Stomach (tissue), 9 donors: ENCODE measurements around the gene RETREG1. TPM values are rescaled to one million over a fixed set of nuclear protein-coding genes. Genes with fewer than 3 reads are reported as not detected.
"Not testable (repeated sequence)": the region's sequence is repeated elsewhere in the genome, so short reads cannot be mapped to it uniquely, and the experiment has no call there.

Experiments
- DNase-seq, 2 donors: peaks; one replicate each; pipeline versions ENCODE4 v3.0.0 to v3.0.0-alpha.2; 2013 to 2019
- H3K27ac ChIP-seq, 5 donors: fragments of 200-600 bp in 4 of 5; sonication (generic) in 4 of 5; one replicate each; pipeline ENCODE4 v1.5.1; 2013 to 2019; ENCODE audit warnings: mild to moderate bottlenecking in 1 of 5, moderate library complexity in 1 of 5
- H3K27me3 ChIP-seq, 3 donors: fragments of 200-600 bp; sonication (generic); one replicate each; pipeline ENCODE4 v1.5.1; 2017 to 2019; ENCODE audit warnings: mixed run types in 1 of 3
- H3K36me3 ChIP-seq, 4 donors: fragments of 200-600 bp; sonication (generic); 1 replicate in 3 of 4; 2 replicates in 1 of 4; pipeline ENCODE4 v1.5.1; 2016 to 2019
- H3K4me1 ChIP-seq, 4 donors: fragments of 200-600 bp; sonication (generic); one replicate each; pipeline ENCODE4 v1.5.1; 2016 to 2019
- H3K4me3 ChIP-seq, 4 donors: fragments of 200-600 bp; sonication (generic) in 3 of 4; one replicate each; pipeline ENCODE4 v1.5.1; 2016 to 2019; ENCODE audit warnings: mild to moderate bottlenecking in 1 of 4
- H3K9me3 ChIP-seq, 4 donors: fragments of 200-600 bp; sonication (generic); one replicate each; pipeline ENCODE4 v1.5.1; 2016 to 2019
- CTCF ChIP-seq, 7 experiments: fragments of 450-650 bp in 4 of 7; fragments of 200-600 bp in 3 of 7; sonication (generic) in 3 of 7; IDR thresholded peaks; one replicate each; pipeline ENCODE4 v1.5.1; 2016 to 2019; ENCODE audit warnings: antibody characterized with exemption in 7 of 7, control low read depth in 2 of 7, mild to moderate bottlenecking in 1 of 7
- EP300 ChIP-seq: sonication (generic); formaldehyde crosslinking; IDR thresholded peaks from one replicate; pipeline ENCODE4 v1.6.1; 2017; ENCODE audit warnings: antibody characterized with exemption
- POLR2A ChIP-seq, 4 donors: fragments of 450-650 bp; IDR thresholded peaks; one replicate each; pipeline ENCODE4 v1.6.1; 2016; ENCODE audit warnings: antibody characterized with exemption in 4 of 4, control low read depth in 2 of 4, mild to moderate bottlenecking in 1 of 4, moderate library complexity in 1 of 4
- POLR2AphosphoS5 ChIP-seq, 3 donors: sonication (generic); formaldehyde crosslinking; IDR thresholded peaks; one replicate each; pipeline ENCODE4 v1.6.1; 2016; ENCODE audit warnings: antibody characterized with exemption in 3 of 3
- WGBS, 5 donors: extraction: QIAGEN DNeasy Blood & Tissue Kit in 3 of 5; methylation state at CpG; one replicate each; pipeline versions ENCODE4 v1.1.5 to v1.1.7; 2013 to 2018; 5-methylcytosine and 5-hydroxymethylcytosine counted together
- intact Hi-C: fragments of 100-400 bp; cut with DNase I; formaldehyde crosslinking; loops from one replicate; pipeline ENCODE4 v1.15.1; 2023; ENCODE audit warnings: low total_unique reads
- polyA plus RNA-seq, 3 donors: library from polyadenylated mRNA; stranded (reverse); fragments of 200-250 nt; gene quantifications; one replicate each; pipeline ENCODE4 v1.2.3, GENCODE V29; 2013
- total RNA-seq, 5 donors: library from RNA; depleted of rRNA; stranded (reverse); fragments of >200 nt; gene quantifications; one replicate each; pipeline versions ENCODE4 v1.1.0 to v1.2.3, GENCODE V29; 2014 to 2016
- donor health status: healthy with polysubstance abuse.
- donor health status: Bipolar disorder and iron deficiency.
- donor health status: healthy.

RETREG1 gene
- total and polyA plus RNA-seq, 8 donors = 7.1 to 71.2 (median 23.9) TPM

- no peak for DNase-seq
- H3K36me3 ChIP-seq = peaks cover 6 to 12% (median 11%) of the 10 kb centered on the region in 4 donors
- no peaks in the 10 kb centered on the region for H3K9me3 ChIP-seq
- no peak overlapping the region for H3K4me3 ChIP-seq
- WGBS, 5 donors = 56 to 75% (median 66%) methylated on average over 1 of the region's 1 CpG
- TF ChIP-seq EP300 (no peak), POLR2A (IDR thresholded peaks at IDR 0.05) (no peak), CTCF (IDR thresholded peaks at IDR 0.05) (no peak), POLR2AphosphoS5 (IDR thresholded peaks at IDR 0.05) (no peak)
- H3K27me3 ChIP-seq = no peaks in the 10 kb centered on the region
- H3K27ac ChIP-seq = no peak overlapping the region
- H3K4me1 ChIP-seq = no peaks in the 10 kb centered on the region
- intact Hi-C loops = no loop called here
Observed at GRCh38 chr5:16659536-16659935, 42.7 kb upstream of the RETREG1 start.

DNA sequence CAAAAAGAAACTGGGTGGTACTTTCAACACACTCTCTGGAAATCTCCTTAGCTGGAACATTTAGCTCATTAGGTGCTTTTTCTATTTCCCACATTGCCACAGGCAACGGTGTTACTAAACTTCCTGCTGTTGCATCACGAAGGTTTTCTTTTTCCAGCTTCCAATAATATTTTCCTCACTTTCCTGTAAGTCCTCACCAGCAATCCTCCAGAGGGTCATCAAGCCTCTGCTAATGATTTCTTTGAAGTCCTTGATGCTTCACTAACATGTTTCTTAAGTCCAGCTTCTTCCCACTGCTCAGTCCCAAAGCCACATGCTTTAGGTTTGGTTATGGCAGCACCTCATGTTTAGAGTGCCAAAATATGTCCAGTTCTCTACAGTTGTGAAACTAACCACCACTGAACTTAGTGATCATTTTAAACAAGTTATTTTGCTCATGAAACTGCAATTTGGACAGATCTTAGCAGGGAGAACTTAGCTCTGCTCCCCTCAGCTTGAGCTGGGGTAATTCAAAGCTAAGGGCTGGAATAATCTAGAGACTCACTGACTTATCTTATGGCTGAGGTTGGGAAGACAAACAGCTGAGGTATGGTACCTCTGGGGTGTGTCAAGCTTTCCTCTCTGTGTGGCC is 39.9 kb upstream of the RETREG1 start:
- TF ChIP-seq CTCF (IDR thresholded peaks at IDR 0.05) (no peak), POLR2A (IDR thresholded peaks at IDR 0.05) (no peak), EP300 (no peak), POLR2AphosphoS5 (IDR thresholded peaks at IDR 0.05) (no peak)
- no peaks in the 10 kb centered on the region for H3K4me1 ChIP-seq
- WGBS, 5 donors = 63 to 80% (median 74%) methylated on average over 2 of the region's 2 CpGs
- H3K4me3 ChIP-seq = no peak overlapping the region
- DNase-seq = no peak
- no peaks in the 10 kb centered on the region for H3K36me3 ChIP-seq
- no peaks in the 10 kb centered on the region for H3K9me3 ChIP-seq
- intact Hi-C loops = no loop called here
- H3K27me3 ChIP-seq = no peaks in the 10 kb centered on the region
- no peak overlapping the region for H3K27ac ChIP-seq

- H3K4me3 ChIP-seq = no peak overlapping the region
- 41 to 67% (median 62%) methylated on average over 6 of the region's 6 CpGs for WGBS, 5 donors
- H3K27ac ChIP-seq = no peak overlapping the region
- no peak for DNase-seq
- H3K4me1 ChIP-seq = no peaks in the 10 kb centered on the region
- H3K9me3 ChIP-seq = no peaks in the 10 kb centered on the region
- H3K27me3 ChIP-seq = no peaks in the 10 kb centered on the region
- intact Hi-C loops = no loop called here
- no peaks in the 10 kb centered on the region for H3K36me3 ChIP-seq
- TF ChIP-seq POLR2A (IDR thresholded peaks at IDR 0.05) (no peak), CTCF (IDR thresholded peaks at IDR 0.05) (no peak), POLR2AphosphoS5 (IDR thresholded peaks at IDR 0.05) (no peak), EP300 (no peak)
Observed at GRCh38 chr5:16654647-16655334, 38.0 kb upstream of the RETREG1 start.

- H3K36me3 ChIP-seq, intact Hi-C loops, H3K4me1 ChIP-seq, H3K27me3 ChIP-seq, DNase-seq, H3K9me3 ChIP-seq, H3K27ac ChIP-seq, H3K4me3 ChIP-seq: not testable (repeated sequence)
- 65 to 85% (median 76%) methylated on average over 8 of the region's 8 CpGs for WGBS, 5 donors
Observed at GRCh38 chr5:16648739-16649138, 31.9 kb upstream of the RETREG1 start.

DNA sequence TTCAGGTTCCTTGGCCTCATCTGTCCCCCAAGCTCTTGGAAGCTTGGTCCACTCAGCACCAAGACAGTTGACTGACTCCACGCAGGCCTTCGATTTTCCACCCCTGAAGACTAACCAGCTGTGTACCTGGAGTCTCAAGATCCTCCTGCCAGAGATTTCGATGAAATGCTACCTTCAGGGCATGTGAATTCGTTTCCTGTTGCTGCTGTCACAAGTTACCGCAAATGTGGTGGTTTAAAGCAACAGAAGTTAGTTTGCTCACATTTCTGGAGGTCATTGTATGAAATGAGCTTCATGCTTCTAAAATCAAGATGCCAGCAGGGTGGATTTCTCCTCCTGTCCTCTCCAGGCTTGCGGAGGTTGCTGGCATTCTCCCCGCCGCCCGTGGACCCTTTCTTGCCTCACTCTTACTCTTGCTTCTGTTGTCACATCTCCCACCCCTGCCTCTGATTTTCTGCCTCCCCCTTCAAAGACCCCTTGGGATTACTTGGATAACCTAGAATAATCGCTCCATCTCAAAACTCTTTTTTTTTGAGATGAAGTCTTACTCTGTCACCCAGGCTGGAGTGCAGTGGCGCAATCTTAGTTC is 27.6 kb upstream of the RETREG1 start:
- Histone ChIP-seq H3K4me3 (no peak overlapping the region), H3K4me1 (no peaks in the 10 kb centered on the region), H3K36me3 (no peaks in the 10 kb centered on the region), H3K9me3 (no peaks in the 10 kb centered on the region), H3K27ac (no peak overlapping the region), H3K27me3 (no peaks in the 10 kb centered on the region)
- 84 to 95% (median 88%) methylated on average over 9 to 11 of the region's 11 CpGs for WGBS, 5 donors
- DNase-seq = no peak
- TF ChIP-seq POLR2AphosphoS5 (IDR thresholded peaks at IDR 0.05) = no peak
- no peak for TF ChIP-seq CTCF (IDR thresholded peaks at IDR 0.05)
- no peak for TF ChIP-seq EP300
- no peak for TF ChIP-seq POLR2A (IDR thresholded peaks at IDR 0.05)
- intact Hi-C loops = no loop called here
